ENCODE results near the gene CHST8.

Gene CHST8, protein sequence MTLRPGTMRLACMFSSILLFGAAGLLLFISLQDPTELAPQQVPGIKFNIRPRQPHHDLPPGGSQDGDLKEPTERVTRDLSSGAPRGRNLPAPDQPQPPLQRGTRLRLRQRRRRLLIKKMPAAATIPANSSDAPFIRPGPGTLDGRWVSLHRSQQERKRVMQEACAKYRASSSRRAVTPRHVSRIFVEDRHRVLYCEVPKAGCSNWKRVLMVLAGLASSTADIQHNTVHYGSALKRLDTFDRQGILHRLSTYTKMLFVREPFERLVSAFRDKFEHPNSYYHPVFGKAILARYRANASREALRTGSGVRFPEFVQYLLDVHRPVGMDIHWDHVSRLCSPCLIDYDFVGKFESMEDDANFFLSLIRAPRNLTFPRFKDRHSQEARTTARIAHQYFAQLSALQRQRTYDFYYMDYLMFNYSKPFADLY

GRCh38 chr19:33621811-33622504 lies at the start of gene CHST8:
Gene CHST8, plus strand, starts transcription at chr19:33621953. Its CDS starts 67,309 bp downstream, at chr19:33689262.
- peaks cover 72% of the 10 kb centered on the region for H3K27me3 ChIP-seq (ENCODE audit: insufficient read depth, poor library complexity, severe bottlenecking)
- DNase-seq (ENCODE audit: low spot score) (no peak), ATAC-seq (ENCODE audit: low read depth) (peak; percentile 70)
- no peak within 1 kb of the TSS for H3K27ac ChIP-seq (ENCODE audit: poor library complexity, severe bottlenecking)
- no peaks in the 10 kb centered on the region for H3K9me3 ChIP-seq (ENCODE audit: severe bottlenecking)
- no peaks in the 10 kb centered on the region for H3K4me1 ChIP-seq (ENCODE audit: insufficient read depth, poor library complexity, severe bottlenecking)
- TF ChIP-seq CTCF (IDR thresholded peaks at IDR 0.05; ENCODE audit: poor library complexity, severe bottlenecking), result no peak
- peak within 1 kb of the TSS; percentile 27 for H3K4me3 ChIP-seq (ENCODE audit: severe bottlenecking)
- H3K36me3 ChIP-seq (ENCODE audit: low read depth), result no peaks in the 10 kb centered on the region

DNA sequence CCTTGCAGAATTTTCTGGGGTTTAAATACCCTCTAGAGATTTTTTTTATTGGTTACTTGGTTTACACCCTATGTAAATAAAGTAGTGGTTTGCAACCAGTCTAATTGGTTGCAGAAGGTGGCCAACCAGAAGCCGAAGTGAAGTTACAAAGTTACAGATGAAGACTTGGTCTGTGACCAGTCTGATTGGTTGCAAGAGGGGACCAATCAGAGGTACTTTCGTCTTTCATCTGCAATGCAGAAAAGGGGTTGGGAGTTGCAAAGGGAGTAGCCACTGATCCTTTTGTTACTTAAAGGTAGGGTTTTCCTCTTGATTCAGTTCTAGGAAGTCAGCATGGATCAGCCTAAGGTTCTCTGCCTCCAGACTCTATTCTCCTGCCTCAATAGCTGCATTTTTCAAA lies 48.8 kb upstream of the CHST8 start:
- Histone ChIP-seq H3K27ac (ENCODE audit: poor library complexity, severe bottlenecking) (no peak overlapping the region), H3K4me3 (ENCODE audit: severe bottlenecking) (no peak overlapping the region), H3K36me3 (ENCODE audit: low read depth) (no peaks in the 10 kb centered on the region), H3K4me1 (ENCODE audit: insufficient read depth, poor library complexity, severe bottlenecking) (no peaks in the 10 kb centered on the region), H3K9me3 (ENCODE audit: severe bottlenecking) (no peaks in the 10 kb centered on the region), H3K27me3 (ENCODE audit: insufficient read depth, poor library complexity, severe bottlenecking) (peaks cover 10% of the 10 kb centered on the region)
- DNase-seq (ENCODE audit: low spot score), result no peak
- TF ChIP-seq CTCF (IDR thresholded peaks at IDR 0.05; ENCODE audit: poor library complexity, severe bottlenecking), result no peak
- ATAC-seq (ENCODE audit: low read depth), result no peak

DNA sequence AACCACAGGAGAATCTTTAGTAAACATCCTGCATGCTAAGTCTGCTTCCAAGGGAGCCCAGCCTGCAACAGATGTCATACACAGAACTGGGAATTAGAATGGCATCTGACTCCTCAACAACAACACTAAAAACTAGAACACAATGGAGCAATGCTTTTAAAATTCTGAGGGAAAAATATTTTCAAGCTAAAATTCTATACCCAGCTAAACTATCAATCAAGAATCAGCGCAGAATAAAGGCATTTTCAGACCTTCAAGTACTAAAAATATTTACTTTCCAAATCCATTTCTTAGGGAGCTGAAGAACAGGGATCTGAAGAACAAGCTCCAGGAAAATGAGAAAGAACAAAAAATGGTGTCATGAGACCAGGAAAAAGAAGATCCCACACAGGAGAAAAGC lies 46.9 kb upstream of the CHST8 start:
- Histone ChIP-seq H3K4me3 (ENCODE audit: severe bottlenecking) (no peak overlapping the region), H3K27me3 (ENCODE audit: insufficient read depth, poor library complexity, severe bottlenecking) (peaks cover 10% of the 10 kb centered on the region), H3K9me3 (ENCODE audit: severe bottlenecking) (no peaks in the 10 kb centered on the region), H3K27ac (ENCODE audit: poor library complexity, severe bottlenecking) (no peak overlapping the region), H3K4me1 (ENCODE audit: insufficient read depth, poor library complexity, severe bottlenecking) (no peaks in the 10 kb centered on the region), H3K36me3 (ENCODE audit: low read depth) (no peaks in the 10 kb centered on the region)
- no peak for TF ChIP-seq CTCF (IDR thresholded peaks at IDR 0.05; ENCODE audit: poor library complexity, severe bottlenecking)
- ATAC-seq (ENCODE audit: low read depth) (no peak), DNase-seq (ENCODE audit: low spot score) (no peak)

- no peaks in the 10 kb centered on the region for H3K4me1 ChIP-seq (ENCODE audit: insufficient read depth, poor library complexity, severe bottlenecking)
- TF ChIP-seq CTCF (IDR thresholded peaks at IDR 0.05; ENCODE audit: poor library complexity, severe bottlenecking), result no peak
- DNase-seq (ENCODE audit: low spot score) (no peak), ATAC-seq (ENCODE audit: low read depth) (no peak)
- no peaks in the 10 kb centered on the region for H3K27me3 ChIP-seq (ENCODE audit: insufficient read depth, poor library complexity, severe bottlenecking)
- H3K4me3 ChIP-seq (ENCODE audit: severe bottlenecking), result no peak overlapping the region
- no peaks in the 10 kb centered on the region for H3K9me3 ChIP-seq (ENCODE audit: severe bottlenecking)
- H3K36me3 ChIP-seq (ENCODE audit: low read depth), result no peaks in the 10 kb centered on the region
- H3K27ac ChIP-seq (ENCODE audit: poor library complexity, severe bottlenecking), result no peak overlapping the region
Observed at GRCh38 chr19:33578697-33579096, 43.1 kb upstream of the CHST8 start.

Data from RWPE2 (cell line).